ENCODE measurements around the gene TOMM70. TPM values are rescaled to one million over a fixed set of nuclear protein-coding genes. Genes with fewer than 3 reads are reported as not detected.

TOMM70 gene
- total and polyA plus RNA-seq, 4 donors = 17.1 to 33.9 (median 24.9) TPM

GRCh38 chr3:100416863-100417262, 16.0 kb upstream of the TOMM70 start:
- no peaks in the 10 kb centered on the region for H3K4me1 ChIP-seq (ENCODE audit: control insufficient read depth in 1 of 2, insufficient read depth in 2 of 2, low read length in 2 of 2)
- WGBS, 2 donors = 6% methylated on average over 1 of the region's 1 CpG
- no peaks in the 10 kb centered on the region for H3K27me3 ChIP-seq (ENCODE audit: control insufficient read depth in 1 of 2, insufficient read depth in 2 of 2, low read length in 1 of 2)
- intact Hi-C loops (cut with DNase I) = no loop called here
- H3K36me3 ChIP-seq (ENCODE audit: control insufficient read depth in 1 of 2, insufficient read depth in 2 of 2, low read length in 1 of 2) = no peaks in the 10 kb centered on the region
- no peak overlapping the region for H3K27ac ChIP-seq (ENCODE audit: low read depth in 1 of 2, low read length in 2 of 2)
- DNase-seq (no peak), ATAC-seq (ENCODE audit: low FRiP score) (no peak)
- no peak overlapping the region for H3K4me3 ChIP-seq (ENCODE audit: low read length in 2 of 2)
- no peaks in the 10 kb centered on the region for H3K9me3 ChIP-seq (ENCODE audit: control insufficient read depth, low read length)

GRCh38 chr3:100416176-100416575, 15.3 kb upstream of the TOMM70 start:
- Histone ChIP-seq H3K4me1 (ENCODE audit: control insufficient read depth in 1 of 2, insufficient read depth in 2 of 2, low read length in 2 of 2) (no peaks in the 10 kb centered on the region), H3K36me3 (ENCODE audit: control insufficient read depth in 1 of 2, insufficient read depth in 2 of 2, low read length in 1 of 2) (no peaks in the 10 kb centered on the region), H3K4me3 (ENCODE audit: low read length in 2 of 2) (no peak overlapping the region), H3K9me3 (ENCODE audit: control insufficient read depth, low read length) (no peaks in the 10 kb centered on the region), H3K27me3 (ENCODE audit: control insufficient read depth in 1 of 2, insufficient read depth in 2 of 2, low read length in 1 of 2) (no peaks in the 10 kb centered on the region), H3K27ac (ENCODE audit: low read depth in 1 of 2, low read length in 2 of 2) (no peak overlapping the region)
- no peak for DNase-seq
- intact Hi-C loops (cut with DNase I) = no loop called here
- ATAC-seq (ENCODE audit: low FRiP score) = no peak

- Histone ChIP-seq H3K36me3 (ENCODE audit: control insufficient read depth in 1 of 2, insufficient read depth in 2 of 2, low read length in 1 of 2) (no peaks in the 10 kb centered on the region), H3K4me3 (ENCODE audit: low read length in 2 of 2) (no peak overlapping the region), H3K27me3 (ENCODE audit: control insufficient read depth in 1 of 2, insufficient read depth in 2 of 2, low read length in 1 of 2) (no peaks in the 10 kb centered on the region), H3K9me3 (ENCODE audit: control insufficient read depth, low read length) (peaks cover 2% of the 10 kb centered on the region), H3K27ac (ENCODE audit: low read depth in 1 of 2, low read length in 2 of 2) (no peak overlapping the region), H3K4me1 (ENCODE audit: control insufficient read depth in 1 of 2, insufficient read depth in 2 of 2, low read length in 2 of 2) (no peaks in the 10 kb centered on the region)
- WGBS, 2 donors = 93% methylated on average over 2 of the region's 2 CpGs
- intact Hi-C loops (cut with DNase I) = no loop called here
- DNase-seq = no peak
- no peak for ATAC-seq (ENCODE audit: low FRiP score)
These were observed 12.7 kb upstream of the TOMM70 start for GRCh38 chr3:100413613-100414012.

- intact Hi-C loops (cut with DNase I) = no loop called here
- H3K4me1 ChIP-seq (ENCODE audit: control insufficient read depth in 1 of 2, insufficient read depth in 2 of 2, low read length in 2 of 2) = no peaks in the 10 kb centered on the region
- no peak overlapping the region for H3K27ac ChIP-seq (ENCODE audit: low read depth in 1 of 2, low read length in 2 of 2)
- no peaks in the 10 kb centered on the region for H3K36me3 ChIP-seq (ENCODE audit: control insufficient read depth in 1 of 2, insufficient read depth in 2 of 2, low read length in 1 of 2)
- DNase-seq = no peak
- no peak overlapping the region for H3K4me3 ChIP-seq (ENCODE audit: low read length in 2 of 2)
- H3K27me3 ChIP-seq (ENCODE audit: control insufficient read depth in 1 of 2, insufficient read depth in 2 of 2, low read length in 1 of 2) = no peaks in the 10 kb centered on the region
- H3K9me3 ChIP-seq (ENCODE audit: control insufficient read depth, low read length) = peaks cover 4% of the 10 kb centered on the region
- WGBS, 2 donors = 97 to 98% methylated on average over 4 of the region's 4 CpGs
- no peak for ATAC-seq (ENCODE audit: low FRiP score)
These were observed 12.2 kb upstream of the TOMM70 start for GRCh38 chr3:100412912-100413590.

GRCh38 chr3:100411091-100411982, 10.4 kb upstream of the TOMM70 start:
- ATAC-seq (ENCODE audit: low FRiP score) = no peak
- H3K4me1 ChIP-seq (ENCODE audit: control insufficient read depth in 1 of 2, insufficient read depth in 2 of 2, low read length in 2 of 2) = no peaks in the 10 kb centered on the region
- H3K36me3 ChIP-seq (ENCODE audit: control insufficient read depth in 1 of 2, insufficient read depth in 2 of 2, low read length in 1 of 2) = no peaks in the 10 kb centered on the region
- 97% methylated on average over 2 of the region's 2 CpGs for WGBS, 2 donors
- H3K9me3 ChIP-seq (ENCODE audit: control insufficient read depth, low read length) = peaks cover 4% of the 10 kb centered on the region
- no peaks in the 10 kb centered on the region for H3K27me3 ChIP-seq (ENCODE audit: control insufficient read depth in 1 of 2, insufficient read depth in 2 of 2, low read length in 1 of 2)
- no peak for DNase-seq
- intact Hi-C loops (cut with DNase I) = no loop called here
- H3K4me3 ChIP-seq (ENCODE audit: low read length in 2 of 2) = no peak overlapping the region
- H3K27ac ChIP-seq (ENCODE audit: low read depth in 1 of 2, low read length in 2 of 2) = no peak overlapping the region

- Histone ChIP-seq H3K4me1 (ENCODE audit: control insufficient read depth in 1 of 2, insufficient read depth in 2 of 2, low read length in 2 of 2) (no peaks in the 10 kb centered on the region), H3K4me3 (ENCODE audit: low read length in 2 of 2) (no peak overlapping the region), H3K36me3 (ENCODE audit: control insufficient read depth in 1 of 2, insufficient read depth in 2 of 2, low read length in 1 of 2) (no peaks in the 10 kb centered on the region), H3K9me3 (ENCODE audit: control insufficient read depth, low read length) (peaks cover 4% of the 10 kb centered on the region), H3K27ac (ENCODE audit: low read depth in 1 of 2, low read length in 2 of 2) (no peak overlapping the region), H3K27me3 (ENCODE audit: control insufficient read depth in 1 of 2, insufficient read depth in 2 of 2, low read length in 1 of 2) (no peaks in the 10 kb centered on the region)
- WGBS, 2 donors = 94% methylated on average over 4 of the region's 4 CpGs
- intact Hi-C loops (cut with DNase I) = loop anchor here in 1 of 2 donors (10.0 kb wide), 1 partner anchor 73 kb away; the partner anchor contains the start of gene NIT2
- DNase-seq = no peak
- ATAC-seq (ENCODE audit: low FRiP score) = no peak
These were observed 7.2 kb upstream of the TOMM70 start for GRCh38 chr3:100407977-100408532.

GRCh38 chr3:100407164-100407563, 6.3 kb upstream of the TOMM70 start:
- DNase-seq (no peak), ATAC-seq (ENCODE audit: low FRiP score) (no peak)
- Histone ChIP-seq H3K27me3 (ENCODE audit: control insufficient read depth in 1 of 2, insufficient read depth in 2 of 2, low read length in 1 of 2) (no peaks in the 10 kb centered on the region), H3K9me3 (ENCODE audit: control insufficient read depth, low read length) (peaks cover 4% of the 10 kb centered on the region), H3K36me3 (ENCODE audit: control insufficient read depth in 1 of 2, insufficient read depth in 2 of 2, low read length in 1 of 2) (no peaks in the 10 kb centered on the region), H3K27ac (ENCODE audit: low read depth in 1 of 2, low read length in 2 of 2) (no peak overlapping the region), H3K4me1 (ENCODE audit: control insufficient read depth in 1 of 2, insufficient read depth in 2 of 2, low read length in 2 of 2) (no peaks in the 10 kb centered on the region), H3K4me3 (ENCODE audit: low read length in 2 of 2) (no peak overlapping the region)
- 71 to 98% methylated on average over 2 of the region's 2 CpGs for WGBS, 2 donors
- intact Hi-C loops (cut with DNase I) = loop anchor here in 1 of 2 donors (10.0 kb wide), 1 partner anchor 72 kb away; the partner anchor contains the start of gene NIT2

GRCh38 chr3:100404250-100404548, 3.3 kb upstream of the TOMM70 start:
- H3K4me1 ChIP-seq (ENCODE audit: control insufficient read depth in 1 of 2, insufficient read depth in 2 of 2, low read length in 2 of 2) = no peaks in the 10 kb centered on the region
- intact Hi-C loops (cut with DNase I) = loop anchor here (5.0 to 10.0 kb wide), 2 partner anchors 69 to 88 kb away; partner anchors contain the start of genes NIT2 (in 1 of the 2) and TMEM45A (in 1 of the 2)
- H3K9me3 ChIP-seq (ENCODE audit: control insufficient read depth, low read length) = peaks cover 2% of the 10 kb centered on the region

More at GRCh38 chr3:100404250-100404548, 3.3 kb upstream of the TOMM70 start:
- H3K27me3 ChIP-seq (ENCODE audit: control insufficient read depth in 1 of 2, insufficient read depth in 2 of 2, low read length in 1 of 2) = no peaks in the 10 kb centered on the region
- WGBS, 2 donors = 87 to 96% methylated on average over 1 of the region's 1 CpG
- no peak for ATAC-seq (ENCODE audit: low FRiP score)
- DNase-seq = no peak
- no peak overlapping the region for H3K27ac ChIP-seq (ENCODE audit: low read depth in 1 of 2, low read length in 2 of 2)
- H3K36me3 ChIP-seq (ENCODE audit: control insufficient read depth in 1 of 2, insufficient read depth in 2 of 2, low read length in 1 of 2) = no peaks in the 10 kb centered on the region
- H3K4me3 ChIP-seq (ENCODE audit: low read length in 2 of 2) = no peak overlapping the region

All from aorta (tissue), 5 donors.